Astrocyte of the hippocampus (primary cell): ENCODE data around the gene UBE2F.

Source experiments
- DNase-seq: peaks from one replicate; pipeline ENCODE4 v3.0.0; 2011; ENCODE audit warnings: low read depth, low spot score

The UBE2F gene

GRCh38 chr2:238079874-238080327 lies 113.1 kb downstream of the UBE2F start:
- no peak for DNase-seq

- no peak for DNase-seq
Measured at GRCh38 chr2:238080518-238080917, 113.7 kb downstream of the UBE2F start.

GRCh38 chr2:238081150-238081549 lies 114.3 kb downstream of the UBE2F start:
- no peak for DNase-seq

GRCh38 chr2:238081561-238081960 lies 114.7 kb downstream of the UBE2F start:
- DNase-seq: no peak

- no peak for DNase-seq
Measured at GRCh38 chr2:238082151-238082550, 115.3 kb downstream of the UBE2F start.

DNA sequence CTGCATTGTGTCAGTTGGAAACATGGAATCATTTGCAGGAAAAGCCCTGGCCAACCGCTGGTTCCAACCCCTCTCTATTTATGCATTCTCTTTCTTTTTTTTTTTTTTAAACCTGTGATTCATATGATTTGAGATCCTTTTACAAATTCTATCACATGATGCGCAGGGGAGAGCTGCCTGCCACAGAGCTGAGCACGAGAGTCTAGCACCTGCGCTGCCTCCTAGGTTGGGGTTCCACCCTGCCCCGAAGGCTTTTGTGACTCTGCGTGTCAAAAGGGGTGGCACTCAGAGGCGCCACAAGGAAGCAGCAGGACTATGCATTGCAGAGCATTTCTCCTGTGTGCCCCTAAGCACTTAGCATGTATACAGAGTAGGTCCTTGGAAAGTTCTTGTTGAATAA lies 116.0 kb downstream of the UBE2F start:
- DNase-seq: no peak

GRCh38 chr2:238083919-238084318 lies 117.1 kb downstream of the UBE2F start:
- no peak for DNase-seq

DNA sequence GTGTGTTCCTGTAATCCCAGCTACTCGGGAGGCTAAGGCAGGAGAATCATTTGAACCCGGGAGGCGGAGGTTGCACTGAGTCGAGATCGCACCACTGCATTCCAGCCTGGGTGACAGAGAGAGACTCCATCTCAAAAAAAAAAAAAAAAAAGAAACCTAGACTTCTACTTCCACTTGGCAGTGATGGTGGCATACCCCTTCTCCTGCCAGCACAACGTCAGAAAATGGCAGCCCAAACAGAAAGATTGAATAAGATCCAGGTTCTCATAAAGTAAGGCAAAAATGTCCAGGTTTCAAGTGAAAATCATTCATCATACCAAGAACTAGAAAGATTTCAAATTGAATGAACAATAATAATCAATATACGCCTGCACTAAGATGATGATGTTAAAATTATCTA lies 117.9 kb downstream of the UBE2F start:
- DNase-seq: no peak

- no peak for DNase-seq
Measured at GRCh38 chr2:238085899-238086298, 119.1 kb downstream of the UBE2F start.

- no peak for DNase-seq
Measured at GRCh38 chr2:238087211-238087610, 120.4 kb downstream of the UBE2F start.

DNA sequence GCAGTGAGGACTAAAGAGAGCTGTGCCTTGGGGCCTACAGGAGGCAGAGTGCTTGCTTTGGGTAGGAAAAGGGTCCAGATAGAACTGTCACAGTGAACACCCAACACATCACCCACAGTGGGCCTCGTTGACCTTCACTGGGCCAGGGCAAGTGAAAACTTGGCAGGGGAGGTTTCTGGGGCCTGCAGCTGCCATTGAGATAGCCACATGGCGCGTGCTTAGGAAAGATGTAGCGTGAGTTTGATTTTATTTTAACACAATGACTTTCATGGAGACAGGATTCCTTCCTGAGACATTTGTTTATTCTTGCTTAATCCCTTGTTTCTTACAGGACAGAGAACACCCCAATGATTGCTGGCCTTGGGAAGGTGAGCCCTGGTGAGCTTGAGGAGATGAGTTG lies 124.1 kb downstream of the UBE2F start:
- DNase-seq: no peak

GRCh38 chr2:238091436-238092060 lies 124.7 kb downstream of the UBE2F start:
- no peak for DNase-seq
